Thyroid gland (tissue), 4 donors: ENCODE measurements around the gene GLYATL1B.
"Not testable (repeated sequence)": the region's sequence is repeated elsewhere in the genome, so short reads cannot be mapped to it uniquely, and the experiment has no call there.

Source experiments
- CTCF ChIP-seq, 6 experiments: fragments of 200-600 bp in 3 of 6; fragments of 450-650 bp in 3 of 6; sonication (generic) in 3 of 6; IDR thresholded peaks; one replicate each; pipeline ENCODE4 v1.5.1; 2016 to 2019; ENCODE audit warnings: antibody characterized with exemption in 6 of 6, mild to moderate bottlenecking in 2 of 6, inconsistent platforms in 1 of 6, moderate library complexity in 1 of 6
- POLR2A ChIP-seq, 2 donors: fragments of 450-650 bp; IDR thresholded peaks; one replicate each; pipeline ENCODE4 v1.6.1; 2017; ENCODE audit warnings: antibody characterized with exemption in 2 of 2, mild to moderate bottlenecking in 2 of 2, moderate library complexity in 1 of 2

GRCh38 chr11:59093576-59093975, 7.5 kb downstream of the GLYATL1B start:
- not testable (repeated sequence) for TF ChIP-seq CTCF, POLR2A (IDR thresholded peaks at IDR 0.05)
